GM20000 (cell line): ENCODE data around the gene AMN.

Source experiments
- DNase-seq: peaks from one replicate; pipeline ENCODE4 v3.0.0; 2012; ENCODE audit warnings: low spot score
- CTCF ChIP-seq: IDR thresholded peaks from 2 replicates; pipeline ENCODE4 v1.5.1; 2012; ENCODE audit warnings: mild to moderate bottlenecking, control low read depth; ENCODE audit errors: extremely low read depth, missing control alignments

AMN gene

GRCh38 chr14:102939329-102939728 is 16.9 kb downstream of the AMN start:
- no peak for DNase-seq
- TF ChIP-seq CTCF: no peak

- no peak for TF ChIP-seq CTCF
- DNase-seq: no peak
Measured at GRCh38 chr14:102939820-102940561, 17.5 kb downstream of the AMN start.

GRCh38 chr14:102940729-102941362 is 18.4 kb downstream of the AMN start:
- no peak for TF ChIP-seq CTCF
- no peak for DNase-seq

- TF ChIP-seq CTCF: no peak
- no peak for DNase-seq
Measured at GRCh38 chr14:102941419-102942011, 19.1 kb downstream of the AMN start.

GRCh38 chr14:102942069-102942468 is 19.6 kb downstream of the AMN start:
- TF ChIP-seq CTCF: no peak
- DNase-seq: no peak

DNA sequence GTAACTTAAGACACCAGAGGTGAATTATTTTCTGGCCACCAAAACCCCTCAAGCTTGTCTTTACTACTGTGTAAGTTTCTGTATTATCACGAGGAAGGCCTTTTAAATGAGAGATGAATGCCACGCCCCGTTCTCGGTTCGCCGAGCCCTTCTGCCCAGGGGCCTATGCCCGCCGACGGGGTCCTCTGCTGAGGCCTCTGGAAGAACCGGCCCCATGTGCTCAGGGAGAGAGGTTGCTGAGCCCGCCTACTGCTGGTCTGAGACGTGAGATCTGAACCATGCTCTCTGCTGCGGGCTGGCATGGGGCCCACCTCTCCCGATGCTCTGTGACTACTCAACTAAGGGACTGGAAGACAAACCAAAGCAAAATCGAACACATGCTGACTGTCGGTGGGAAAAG is 21.0 kb downstream of the AMN start:
- DNase-seq: no peak
- no peak for TF ChIP-seq CTCF

DNA sequence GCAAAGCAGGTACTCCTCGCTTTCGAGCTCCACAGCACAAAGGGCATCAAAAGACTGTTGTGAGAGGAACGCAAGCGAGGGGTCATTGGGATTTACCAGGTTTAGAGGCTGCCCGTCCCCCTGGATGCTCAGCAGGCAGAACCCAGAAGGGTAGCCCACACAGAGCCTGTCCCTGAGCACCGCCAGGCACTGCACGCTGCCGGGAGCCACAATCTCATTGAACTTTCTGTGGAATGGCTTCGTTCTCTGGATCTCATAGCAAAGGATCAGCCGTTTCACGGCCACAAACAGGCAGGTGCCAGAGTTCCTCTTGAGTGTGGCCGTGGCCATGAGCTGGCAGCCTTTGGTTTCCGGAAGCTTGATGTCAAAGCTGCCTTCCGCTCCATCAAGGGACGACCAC is 21.5 kb downstream of the AMN start:
- no peak for DNase-seq

More for the DNA sequence above, 21.5 kb downstream of the AMN start:
- no peak for TF ChIP-seq CTCF
